NCI-H446 (cell line): ENCODE results near the gene CHID1.
A peak's percentile ranks its signal among the peaks of the same experiment; 100 is the strongest.

Experiments used
- DNase-seq, 2 experiments: peaks; one replicate each; lab custom pipeline; 2025; lab: John Stamatoyannopoulos, UW

The CHID1 gene

DNA sequence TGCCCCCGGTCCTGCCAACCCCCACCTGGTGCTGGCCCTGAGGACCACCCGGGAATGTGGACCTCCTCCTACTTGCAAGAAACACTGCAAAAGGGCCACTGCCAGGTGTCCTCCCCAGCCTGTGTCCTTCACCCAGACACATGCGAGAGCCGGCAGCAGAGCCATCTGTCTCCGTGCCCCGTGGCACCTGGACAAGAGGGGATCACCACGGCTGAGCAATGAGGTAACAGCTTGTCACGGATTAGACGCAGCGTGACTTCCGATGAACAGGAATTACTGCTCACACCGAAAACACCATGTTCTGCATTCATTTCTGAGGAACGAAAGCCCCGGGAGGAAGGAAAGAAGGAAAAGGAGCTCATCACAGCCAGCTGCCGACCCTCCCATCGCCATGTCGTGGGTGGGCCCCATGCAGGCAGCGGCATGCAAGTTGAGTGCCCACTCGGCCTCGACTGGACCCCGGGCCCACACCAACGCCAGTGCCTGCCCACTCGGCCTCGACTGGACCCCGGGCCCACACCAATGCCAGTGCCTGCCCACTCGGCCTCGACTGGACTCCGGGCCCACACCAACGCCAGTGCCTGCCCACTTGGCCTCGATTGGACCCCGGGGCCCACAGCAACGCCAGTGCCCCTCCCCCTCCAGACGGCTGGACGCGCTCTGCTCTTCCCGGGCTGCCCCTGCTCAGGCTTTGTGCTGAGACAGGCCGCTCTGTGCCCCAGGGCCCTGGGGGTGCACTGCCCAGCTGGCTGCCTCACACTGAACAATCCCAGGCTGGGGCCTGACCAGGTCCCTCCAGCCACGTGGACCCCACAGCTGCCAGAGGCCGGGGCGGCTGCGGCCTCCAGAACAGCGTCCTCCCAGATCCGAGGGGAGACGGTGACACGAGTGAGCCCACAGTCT, 22.0 kb downstream of the CHID1 start:
- DNase-seq = no peak

DNA sequence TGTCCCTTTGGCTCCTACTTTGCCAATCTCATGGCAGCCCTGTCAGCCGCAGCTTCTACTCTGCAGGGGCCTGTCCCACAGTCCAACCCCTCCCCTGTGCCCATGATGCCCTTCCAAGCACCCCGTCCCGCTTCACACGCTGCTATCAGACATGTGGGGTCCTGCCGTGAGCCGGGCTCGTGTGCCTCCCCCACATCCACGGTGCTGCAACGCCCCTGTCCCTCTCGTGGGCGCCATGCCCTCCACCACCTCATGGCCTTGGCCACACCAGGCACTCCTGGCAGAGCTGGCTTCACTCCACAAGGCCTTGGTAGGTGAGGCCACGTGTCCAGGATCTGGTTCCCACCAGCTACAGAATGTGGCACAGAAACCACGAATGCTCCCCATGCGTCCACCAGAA, 23.0 kb downstream of the CHID1 start:
- DNase-seq = no peak

DNA sequence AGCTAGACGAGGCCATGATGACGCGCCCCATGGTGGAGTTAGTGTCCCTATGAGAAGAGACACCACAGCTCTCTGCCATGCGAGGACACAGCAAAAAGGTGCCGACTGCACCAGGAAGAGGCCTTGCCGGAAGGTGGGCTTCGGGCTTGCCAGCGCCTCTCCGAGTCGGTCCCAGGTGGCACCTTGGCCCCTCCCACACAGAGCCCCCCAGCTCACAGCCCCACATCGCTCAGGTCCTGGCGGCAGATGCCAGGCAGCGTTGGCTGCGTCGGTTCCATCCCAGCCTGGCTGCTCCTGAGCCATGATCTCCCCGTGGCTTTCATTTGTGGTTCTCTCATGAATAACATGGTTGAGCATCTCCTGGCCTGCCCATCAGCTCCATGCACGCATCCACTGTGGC, 24.0 kb downstream of the CHID1 start:
- DNase-seq = no peak

DNA sequence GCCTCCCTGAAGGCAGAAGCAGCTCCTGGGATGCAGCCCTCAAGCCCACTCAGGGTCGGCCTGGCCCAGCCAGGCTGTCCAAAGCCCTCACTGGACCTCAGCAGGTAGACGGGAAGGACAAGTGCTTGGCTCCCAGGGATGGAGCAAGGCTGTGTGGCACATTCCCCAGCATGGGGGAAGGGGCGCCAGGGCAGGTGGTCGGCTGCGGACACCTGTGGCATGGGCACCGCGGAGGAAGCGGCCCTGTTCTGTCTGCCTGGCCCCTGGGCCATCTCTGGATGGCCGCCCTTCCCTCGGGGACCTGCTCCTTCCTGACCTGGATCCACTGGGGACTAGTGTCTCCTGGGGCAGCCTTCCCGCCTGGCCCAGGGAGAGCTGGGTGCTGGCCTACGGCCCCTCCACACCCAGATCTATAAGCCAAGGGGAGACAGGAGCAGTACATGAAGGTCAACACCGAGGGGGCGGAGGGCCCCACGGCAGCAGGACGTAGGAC, 26.0 kb downstream of the CHID1 start:
- no peak for DNase-seq

DNA sequence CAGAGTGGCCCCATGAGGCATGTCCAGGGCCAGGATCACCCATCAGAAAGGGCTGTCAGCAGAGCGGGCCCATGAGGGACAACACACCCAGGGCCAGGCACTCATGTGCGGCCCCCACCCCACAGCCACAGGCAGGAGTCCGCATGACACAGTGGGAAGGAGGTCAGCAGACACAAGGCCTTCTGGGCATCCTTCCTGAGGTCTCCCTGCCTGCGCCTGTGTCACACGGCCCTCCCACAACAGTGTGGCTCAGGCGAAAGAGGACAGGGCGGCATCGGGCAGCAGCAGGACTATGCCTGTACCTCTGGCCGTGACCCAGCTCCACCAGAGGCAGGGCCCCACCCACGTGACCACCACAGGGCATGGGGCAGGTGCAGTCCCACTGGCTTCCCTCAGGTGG, 27.1 kb downstream of the CHID1 start:
- DNase-seq = no peak

DNA sequence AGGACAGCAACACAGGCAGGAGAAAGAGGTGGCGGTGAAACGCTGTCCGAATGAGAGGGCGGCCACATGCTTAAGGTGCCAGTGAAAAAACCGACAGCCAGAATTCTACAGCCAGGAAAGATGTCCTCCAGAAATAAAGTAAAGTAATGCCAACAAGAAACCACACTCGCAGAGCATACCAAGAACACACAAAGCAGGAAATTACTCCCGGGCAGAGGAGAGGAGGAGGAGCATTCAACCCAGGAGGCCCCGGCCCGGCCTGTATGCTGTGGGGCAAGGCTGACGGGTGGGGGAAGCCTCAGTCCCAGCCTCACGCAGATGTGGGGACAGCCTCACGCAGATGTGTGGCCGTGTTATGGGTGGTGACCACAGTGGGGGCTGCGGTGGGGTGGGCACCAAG, 28.0 kb downstream of the CHID1 start:
- DNase-seq = no peak

DNA sequence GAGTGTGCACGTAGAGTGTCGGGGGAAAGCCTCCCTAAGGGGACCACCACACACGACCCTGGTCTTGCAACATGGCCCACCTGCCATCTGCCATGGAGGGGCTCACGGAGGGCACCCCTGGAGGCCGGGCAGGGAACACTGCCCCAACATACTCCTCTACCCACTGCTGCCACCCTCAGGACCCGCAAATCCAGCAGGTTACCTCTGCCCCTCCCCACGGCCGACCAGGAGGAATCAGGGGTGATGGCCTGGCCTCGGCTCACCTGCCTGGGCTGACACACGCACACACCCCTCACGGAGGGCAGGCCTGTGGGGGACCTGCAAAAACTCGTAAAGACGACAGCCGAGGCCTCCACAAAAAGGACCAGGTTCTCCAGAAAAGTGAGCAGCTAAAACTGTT, 30.2 kb downstream of the CHID1 start:
- DNase-seq = no peak

DNA sequence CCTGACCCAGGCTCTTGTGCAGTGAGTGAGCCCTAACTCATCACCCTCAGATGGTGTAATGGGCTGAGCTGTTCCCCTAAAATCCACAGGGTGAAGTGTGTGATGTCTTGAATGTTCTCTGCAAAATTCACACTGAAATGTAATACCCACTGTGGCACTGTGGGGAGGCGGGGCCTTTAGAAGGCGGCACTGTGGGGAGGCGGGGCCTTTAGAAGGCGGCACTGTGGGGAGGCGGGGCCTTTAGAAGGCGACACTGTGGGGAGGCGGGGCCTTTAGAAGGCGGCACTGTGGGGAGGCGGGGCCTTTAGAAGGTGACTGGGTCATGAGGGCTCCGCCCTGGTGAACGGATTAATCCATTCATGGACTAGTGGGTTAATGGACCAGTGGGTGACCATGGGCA, 33.0 kb downstream of the CHID1 start:
- no peak for DNase-seq

DNA sequence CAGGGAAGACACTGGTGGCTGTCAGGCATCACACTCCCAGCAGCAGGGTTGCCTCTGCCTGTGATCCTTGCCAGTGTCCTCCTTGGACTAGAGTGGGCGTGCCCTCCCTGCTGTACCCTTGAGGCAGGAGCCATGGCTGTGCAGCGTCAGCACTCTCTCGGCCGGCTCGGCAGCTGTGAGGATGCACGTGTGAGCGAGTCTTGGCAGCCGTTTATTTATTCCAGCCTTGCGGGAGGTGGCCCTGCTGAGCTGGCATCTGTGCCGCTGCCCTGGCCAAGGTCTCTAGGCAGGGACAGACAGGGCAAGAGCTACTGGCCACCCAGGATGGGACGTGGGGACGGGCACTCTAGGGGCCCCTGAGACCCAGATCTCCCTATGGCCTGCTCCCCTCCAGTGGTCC, 34.1 kb downstream of the CHID1 start:
- DNase-seq = peak; percentile 63 to 91

DNA sequence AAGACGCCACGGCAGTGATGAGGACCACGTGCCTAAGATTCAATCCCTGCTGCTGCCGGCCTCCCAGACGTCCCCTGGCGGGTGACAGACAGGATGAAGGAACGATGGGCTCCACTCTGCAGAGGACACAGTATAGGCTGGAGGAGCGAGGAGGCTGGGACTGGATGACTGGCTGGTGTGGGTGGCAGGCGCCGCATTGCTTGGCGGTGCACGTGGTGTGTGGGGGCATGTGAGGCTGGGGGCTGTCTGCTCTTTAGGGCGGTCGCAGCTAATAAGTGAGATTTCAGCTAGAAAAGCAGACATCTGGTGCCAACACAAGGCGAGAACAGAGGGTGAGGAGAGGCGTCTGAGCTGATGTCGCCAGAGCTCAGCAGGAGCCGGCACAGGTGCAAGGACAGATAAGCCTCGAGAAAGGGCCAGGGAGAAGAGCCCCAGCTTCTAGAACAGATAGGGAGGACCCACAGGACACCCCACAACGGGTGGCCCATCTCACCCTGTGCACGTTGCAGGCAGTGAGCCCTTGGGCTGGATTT, 34.8 kb downstream of the CHID1 start:
- DNase-seq = no peak

DNA sequence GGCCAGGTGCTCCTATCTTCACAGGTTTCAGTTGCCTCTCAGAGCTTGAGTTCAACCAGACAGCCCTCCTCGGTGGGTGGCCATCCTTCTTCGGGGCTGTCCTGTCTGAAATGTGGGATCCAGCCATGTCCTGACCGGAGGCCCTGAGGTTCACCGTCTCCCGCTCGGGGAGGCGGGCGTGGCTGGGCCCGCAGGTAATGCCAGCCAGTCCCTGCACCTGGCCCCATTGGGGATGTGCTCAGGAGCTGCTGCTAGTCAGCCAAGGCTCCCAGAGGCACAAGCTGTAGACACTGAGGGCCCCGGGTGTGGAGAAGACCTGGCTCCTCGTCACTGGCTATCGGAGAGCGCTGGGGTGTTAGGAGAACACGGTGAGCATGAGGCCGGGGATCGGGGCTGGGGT, 35.4 kb downstream of the CHID1 start:
- no peak for DNase-seq

DNA sequence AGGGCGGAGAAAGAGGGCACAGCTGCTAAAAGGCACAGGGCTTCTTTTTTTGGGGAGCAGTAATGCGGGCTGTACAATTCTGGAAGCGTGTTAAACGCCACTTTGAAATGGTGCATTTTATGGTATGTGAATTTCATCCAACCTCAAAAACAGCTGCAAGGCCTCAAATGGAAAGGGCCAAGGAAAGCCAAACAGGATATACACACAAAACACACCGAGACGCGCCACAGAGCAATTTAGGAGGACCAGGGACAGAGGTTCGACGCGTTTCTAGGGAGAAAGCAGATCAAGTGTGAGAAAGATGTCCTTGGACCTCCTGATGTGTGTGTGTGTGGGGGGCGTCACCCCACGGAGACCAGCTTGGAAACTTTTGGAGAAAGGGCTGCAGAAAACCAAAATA, 36.9 kb downstream of the CHID1 start:
- no peak for DNase-seq

DNA sequence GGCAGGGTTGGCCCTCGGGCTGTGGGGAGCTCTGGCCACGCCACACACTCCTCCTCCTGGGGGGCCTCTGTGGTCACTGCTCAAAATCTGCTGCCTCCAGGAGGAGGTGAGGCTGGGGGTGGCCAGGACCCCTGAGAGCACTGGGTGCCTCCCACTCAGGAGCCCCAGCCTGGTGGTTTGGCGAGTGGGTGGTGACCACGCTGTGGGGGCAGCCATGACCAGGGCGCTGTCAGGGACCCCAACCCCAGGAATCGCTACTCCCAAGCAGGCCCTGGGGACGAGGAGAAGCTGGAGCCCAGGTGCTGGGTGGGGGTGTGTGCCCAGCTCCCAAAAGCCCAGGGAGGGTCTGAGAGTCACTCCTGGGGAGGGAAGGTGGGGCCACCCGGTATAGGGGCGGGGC, 37.8 kb downstream of the CHID1 start:
- no peak for DNase-seq

DNA sequence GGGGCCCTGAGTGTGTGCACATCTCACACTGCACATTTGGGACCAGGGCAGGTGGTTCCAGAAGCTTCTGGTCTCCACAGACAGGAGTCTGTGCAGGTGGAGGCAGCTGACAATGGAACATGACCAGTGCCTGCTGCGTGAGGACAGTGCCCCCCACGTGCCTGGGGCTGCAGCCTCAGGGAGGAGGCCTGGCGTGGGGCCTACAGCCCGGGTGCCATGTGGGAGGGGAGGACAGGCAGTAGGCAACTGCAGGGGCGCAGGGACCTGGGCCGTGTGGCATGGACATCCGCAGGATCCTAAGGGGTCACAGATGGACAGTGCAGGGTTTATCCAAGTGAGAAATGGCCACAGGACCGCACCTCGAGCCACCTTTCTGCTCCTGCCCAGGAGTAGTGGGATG, 39.1 kb downstream of the CHID1 start:
- no peak for DNase-seq

DNA sequence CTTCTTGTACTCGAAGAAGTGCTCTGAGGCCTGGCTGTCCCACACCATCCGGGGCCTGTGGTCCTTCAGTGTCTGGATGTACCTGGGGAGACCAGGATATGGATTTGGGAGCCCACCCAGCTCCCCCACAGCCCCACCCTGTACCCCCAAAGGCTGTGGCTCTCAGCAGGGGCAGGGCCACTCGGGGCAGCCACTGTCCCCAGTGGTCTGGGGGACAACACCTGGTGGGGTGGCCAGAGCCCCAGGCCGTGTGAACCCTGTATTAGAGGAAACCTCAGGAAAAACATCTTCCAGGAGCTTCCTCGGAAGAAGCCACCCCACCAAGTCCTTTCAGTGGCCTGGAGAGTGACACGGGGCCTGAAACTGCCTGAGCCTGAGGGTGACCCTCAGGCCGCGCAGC, 40.2 kb downstream of the CHID1 start:
- no peak for DNase-seq

DNA sequence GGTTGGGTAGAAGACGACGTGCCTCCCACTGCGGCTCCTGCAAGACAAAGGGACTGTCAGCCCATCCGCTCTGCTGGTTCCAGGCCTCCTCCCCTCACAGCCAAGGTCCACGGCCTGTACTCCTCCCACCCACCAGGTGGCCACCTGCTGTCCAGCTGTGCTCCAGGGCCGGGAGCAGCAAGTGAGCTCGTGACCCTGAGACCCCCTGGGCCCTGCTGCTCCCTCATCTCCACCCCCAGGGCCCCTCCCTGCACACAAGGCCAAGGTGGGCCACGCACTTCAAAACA, 40.5 kb downstream of the CHID1 start:
- DNase-seq = no peak

DNA sequence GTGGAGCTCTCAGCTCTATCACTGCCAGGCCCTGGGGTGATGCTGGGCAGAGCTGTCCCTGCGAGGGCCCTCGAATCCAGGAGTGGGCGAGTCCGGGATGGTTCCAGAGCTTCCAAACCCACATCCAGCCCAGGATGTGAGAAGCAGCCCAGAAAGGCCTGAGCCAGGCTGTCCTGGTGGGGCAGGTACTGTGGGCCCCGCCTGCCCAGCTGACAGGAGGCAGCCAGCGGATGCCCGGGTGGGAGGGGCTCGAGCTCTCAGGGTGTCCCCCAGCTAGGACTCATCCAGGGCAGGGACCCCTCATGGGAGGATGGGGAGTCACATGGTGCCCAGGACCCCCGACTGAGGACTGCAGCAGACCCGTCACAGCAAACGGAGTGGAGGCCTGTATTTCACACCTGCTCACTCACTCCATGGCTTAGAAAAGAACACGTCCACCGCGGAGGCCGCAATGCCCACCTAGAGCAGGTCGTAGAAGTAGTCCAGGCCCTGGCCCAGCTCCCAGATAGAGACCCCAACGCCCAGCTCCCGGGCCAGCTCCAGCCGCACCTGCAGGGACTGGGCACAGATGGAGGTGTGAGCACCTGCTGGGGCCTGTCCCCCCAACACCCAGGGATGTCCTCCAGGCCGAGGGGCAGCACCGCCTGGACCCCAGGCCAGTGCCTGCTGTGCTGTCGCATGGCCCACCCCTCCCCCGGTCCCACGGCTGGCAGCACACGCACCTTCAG, 41.0 kb downstream of the CHID1 start:
- no peak for DNase-seq

DNA sequence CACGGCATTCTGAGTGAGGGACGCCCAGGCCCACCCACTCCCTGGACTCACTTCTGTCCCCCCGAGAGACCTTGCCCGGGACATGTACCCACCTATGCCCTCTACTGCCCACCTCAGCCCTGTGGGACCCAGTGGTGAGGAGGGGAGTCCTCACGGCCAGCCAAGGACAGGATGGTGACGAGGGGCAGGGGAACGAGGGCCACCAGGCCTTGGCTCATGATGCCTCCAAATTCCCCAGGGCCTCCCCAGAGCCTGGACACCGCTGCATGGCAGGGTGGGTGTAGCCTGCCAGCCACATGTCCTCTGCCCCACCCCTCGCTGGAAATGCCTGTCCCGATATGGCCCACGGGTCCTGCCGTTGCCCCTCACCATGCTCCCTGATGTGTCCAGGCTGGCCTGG, 41.8 kb downstream of the CHID1 start:
- no peak for DNase-seq

DNA sequence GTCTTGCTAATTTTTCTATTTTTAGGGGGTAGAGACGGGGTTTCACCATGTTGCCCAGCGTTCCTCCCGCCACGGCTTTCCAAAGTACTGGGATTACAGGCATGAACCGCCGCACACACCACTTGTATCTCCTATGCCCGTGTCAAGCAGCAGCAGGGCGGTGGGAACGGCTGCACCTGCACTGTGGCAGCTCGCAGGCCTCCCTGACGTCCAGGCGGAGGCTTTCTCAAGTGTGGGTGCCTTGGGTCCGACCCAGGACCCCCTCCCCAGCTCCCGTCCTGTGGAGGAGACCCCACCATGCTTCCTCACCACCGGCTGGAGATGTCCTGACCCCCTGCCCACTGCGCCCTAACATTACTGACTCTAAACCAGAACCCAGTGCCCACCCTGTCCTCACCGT, 42.2 kb downstream of the CHID1 start:
- DNase-seq = no peak

DNA sequence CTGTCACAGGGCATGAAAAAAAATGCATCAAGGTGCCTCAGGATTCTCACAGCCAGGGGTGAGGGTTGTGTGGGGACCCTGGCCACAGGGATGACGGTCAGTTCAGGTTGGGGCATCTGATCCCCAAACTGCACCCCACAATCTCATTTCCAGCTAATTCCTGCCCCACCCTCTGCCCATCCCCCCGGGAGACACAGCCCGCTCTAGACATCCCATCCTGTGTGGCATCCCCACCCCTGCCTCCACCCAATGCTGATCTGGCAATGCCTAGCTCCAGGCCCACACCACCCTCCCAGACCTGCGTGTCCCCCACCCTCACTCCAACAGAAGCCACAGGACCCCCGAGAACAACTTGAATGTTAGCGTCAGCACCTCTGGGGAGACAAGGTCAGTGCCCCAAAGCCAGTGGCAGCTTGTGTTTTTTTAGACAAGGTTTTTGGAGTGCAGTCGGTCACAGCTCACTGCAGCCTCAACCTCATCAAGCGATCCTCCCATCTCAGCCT, 42.7 kb downstream of the CHID1 start:
- DNase-seq = no peak

DNA sequence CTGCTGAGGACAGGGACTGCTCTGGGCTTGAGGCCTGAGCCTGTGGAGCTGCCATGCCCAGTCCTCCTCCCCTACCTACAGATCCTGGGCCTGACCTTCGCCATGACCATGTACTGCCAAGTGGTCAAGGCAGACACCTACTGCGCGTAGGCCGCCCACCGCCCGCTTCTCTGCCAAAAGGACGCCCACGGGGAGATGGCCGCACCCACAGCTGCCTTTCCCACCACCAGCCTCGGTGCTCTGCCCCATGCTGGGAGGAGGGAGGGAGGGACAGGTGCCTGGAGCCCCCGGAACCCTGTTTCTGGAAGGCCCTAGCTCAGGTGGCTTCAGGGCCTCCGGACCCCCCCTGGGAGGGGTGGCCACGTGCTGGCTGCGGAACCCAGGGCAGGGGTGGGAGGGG, 44.1 kb downstream of the CHID1 start:
- DNase-seq = no peak

DNA sequence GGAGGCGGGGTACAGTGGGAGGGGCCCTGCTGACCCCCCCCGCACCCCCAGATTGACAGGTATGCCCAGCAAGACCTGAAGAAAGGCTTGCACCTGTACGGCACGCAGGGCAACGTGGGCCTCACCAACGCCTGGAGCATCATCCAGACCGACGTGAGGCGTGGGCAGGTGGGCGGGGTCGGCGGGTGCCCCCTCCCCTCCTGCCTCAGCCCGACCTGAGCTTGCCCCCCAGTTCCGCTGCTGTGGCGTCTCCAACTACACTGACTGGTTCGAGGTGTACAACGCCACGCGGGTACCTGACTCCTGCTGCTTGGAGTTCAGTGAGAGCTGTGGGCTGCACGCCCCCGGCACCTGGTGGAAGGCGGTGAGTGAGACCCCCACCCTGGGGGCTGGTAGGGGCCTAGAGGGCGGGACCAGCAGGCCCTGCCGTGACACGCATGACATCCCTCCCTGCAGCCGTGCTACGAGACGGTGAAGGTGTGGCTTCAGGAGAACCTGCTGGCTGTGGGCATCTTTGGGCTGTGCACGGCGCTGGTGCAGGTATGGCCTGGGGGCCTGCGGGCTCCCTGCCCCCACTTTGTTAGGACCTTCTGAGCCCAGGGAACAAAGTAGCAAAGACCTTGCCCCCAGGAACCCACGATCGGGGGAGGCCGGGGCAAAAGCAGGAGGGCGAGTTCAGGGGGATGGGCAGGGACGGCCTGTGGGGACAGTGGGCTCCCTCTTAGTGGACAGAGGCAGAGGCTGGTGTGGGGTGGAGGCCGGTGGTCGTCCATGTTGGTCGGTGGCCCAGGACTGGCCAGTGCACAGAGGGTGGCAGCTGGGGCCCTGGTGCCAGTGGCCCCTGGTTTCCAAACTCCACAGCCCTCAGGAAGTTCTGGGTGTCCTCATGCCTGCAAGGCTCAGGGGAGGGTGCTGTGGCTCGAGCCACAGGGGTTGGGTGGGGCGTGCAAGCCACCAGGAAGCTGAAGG, 44.9 kb downstream of the CHID1 start:
- no peak for DNase-seq
